GM12873 (cell line): ENCODE measurements around the gene GSPT1.

Source experiments
- TF ChIP-seq, protein P1 (sequence below): IDR thresholded peaks from 2 replicates; pipeline ENCODE4 v1.5.1; 2012; ENCODE audit warnings: low read depth, mild to moderate bottlenecking, moderate library complexity, low read length, control low read depth; ENCODE audit not compliant: insufficient read depth; ENCODE audit errors: missing control alignments

The GSPT1 gene

GRCh38 chr16:11843206-11843605 lies 72.5 kb downstream of the GSPT1 start:
- TF ChIP-seq, protein P1, sequence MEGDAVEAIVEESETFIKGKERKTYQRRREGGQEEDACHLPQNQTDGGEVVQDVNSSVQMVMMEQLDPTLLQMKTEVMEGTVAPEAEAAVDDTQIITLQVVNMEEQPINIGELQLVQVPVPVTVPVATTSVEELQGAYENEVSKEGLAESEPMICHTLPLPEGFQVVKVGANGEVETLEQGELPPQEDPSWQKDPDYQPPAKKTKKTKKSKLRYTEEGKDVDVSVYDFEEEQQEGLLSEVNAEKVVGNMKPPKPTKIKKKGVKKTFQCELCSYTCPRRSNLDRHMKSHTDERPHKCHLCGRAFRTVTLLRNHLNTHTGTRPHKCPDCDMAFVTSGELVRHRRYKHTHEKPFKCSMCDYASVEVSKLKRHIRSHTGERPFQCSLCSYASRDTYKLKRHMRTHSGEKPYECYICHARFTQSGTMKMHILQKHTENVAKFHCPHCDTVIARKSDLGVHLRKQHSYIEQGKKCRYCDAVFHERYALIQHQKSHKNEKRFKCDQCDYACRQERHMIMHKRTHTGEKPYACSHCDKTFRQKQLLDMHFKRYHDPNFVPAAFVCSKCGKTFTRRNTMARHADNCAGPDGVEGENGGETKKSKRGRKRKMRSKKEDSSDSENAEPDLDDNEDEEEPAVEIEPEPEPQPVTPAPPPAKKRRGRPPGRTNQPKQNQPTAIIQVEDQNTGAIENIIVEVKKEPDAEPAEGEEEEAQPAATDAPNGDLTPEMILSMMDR, result no peak

DNA sequence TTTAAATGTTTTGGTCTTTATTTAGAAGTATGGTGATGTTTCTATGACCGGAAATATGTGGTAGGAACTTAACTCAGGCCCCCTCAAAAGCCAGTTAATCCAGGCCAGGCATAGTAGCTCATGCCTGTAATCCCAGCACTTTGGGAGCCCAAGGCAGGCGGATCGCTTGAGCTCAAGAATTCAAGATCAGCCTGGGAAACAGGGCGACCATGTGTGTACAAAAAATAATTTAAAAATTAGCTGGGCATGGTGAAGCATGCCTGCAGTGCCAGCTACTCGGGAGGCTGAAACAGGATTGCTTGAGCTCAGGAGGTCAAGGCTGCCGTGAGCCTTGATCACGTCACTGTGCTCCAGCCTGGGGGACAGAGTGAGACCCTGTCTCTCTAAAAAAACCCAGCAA lies 74.7 kb downstream of the GSPT1 start:
- TF ChIP-seq, protein P1, result no peak

DNA sequence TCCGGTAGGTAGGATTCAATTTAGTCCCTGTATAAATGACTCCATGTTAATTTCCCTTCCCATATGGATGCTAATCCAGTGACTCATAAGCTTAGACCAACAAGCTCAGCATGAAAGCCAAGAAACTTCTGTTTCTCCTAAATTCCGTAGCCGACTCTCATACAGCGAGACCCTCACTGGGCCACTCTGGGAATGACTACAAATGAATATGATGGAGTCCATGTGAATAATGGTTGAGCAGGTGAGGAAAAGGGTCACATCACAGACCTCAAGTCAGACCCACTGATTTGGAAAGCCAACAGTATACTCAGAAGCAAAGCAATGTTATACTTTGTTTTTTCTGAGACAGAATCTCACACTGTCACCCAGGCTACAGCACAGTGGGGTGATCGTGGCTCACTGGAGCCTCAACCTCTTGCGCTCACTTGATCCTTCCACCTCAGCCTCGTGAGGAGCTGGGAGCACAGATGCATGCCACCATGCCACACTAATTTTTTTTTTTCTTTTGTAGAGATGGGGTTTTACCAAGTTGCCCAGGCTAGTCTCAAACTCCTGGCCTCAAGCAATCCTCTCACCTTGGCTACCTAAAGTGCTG lies 79.0 kb downstream of the GSPT1 start:
- TF ChIP-seq, protein P1, result no peak

DNA sequence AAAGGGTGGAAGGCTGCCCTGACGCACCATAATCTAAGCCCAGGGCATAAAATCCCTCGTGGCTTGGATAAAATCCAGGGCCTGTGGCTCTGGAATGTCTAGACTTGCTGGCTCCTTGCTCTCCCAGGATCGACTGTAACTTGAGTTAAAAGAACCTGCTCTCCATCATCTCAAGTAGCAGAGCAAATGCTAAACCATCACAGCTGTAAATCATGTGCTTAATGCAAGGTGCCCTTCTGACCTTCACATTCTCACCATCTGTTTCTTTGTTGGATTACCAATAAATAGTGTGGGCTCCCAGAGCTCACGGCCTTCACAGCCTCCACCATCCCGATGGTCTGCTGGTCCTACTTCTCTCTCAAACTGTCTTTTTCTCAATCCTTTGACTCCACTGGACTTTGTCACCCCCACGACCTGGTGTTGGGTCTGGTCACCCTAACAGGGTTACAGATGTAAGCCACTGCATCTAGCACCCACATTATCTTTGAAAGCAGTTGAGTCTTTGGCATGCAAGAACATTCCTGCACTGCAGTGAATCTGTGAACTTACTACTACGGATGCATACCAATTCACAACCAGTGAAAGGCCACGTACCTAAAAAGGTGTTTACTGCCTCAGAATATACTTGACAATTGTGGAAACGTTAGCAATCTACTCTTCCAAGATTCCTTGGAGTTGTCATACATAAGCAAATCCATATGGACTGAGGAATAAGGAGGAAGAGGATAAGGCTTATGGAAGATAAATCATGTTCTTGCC lies 79.7 kb downstream of the GSPT1 start:
- TF ChIP-seq, protein P1, result no peak

GRCh38 chr16:11835309-11835708 lies 80.4 kb downstream of the GSPT1 start:
- TF ChIP-seq, protein P1, result no peak

DNA sequence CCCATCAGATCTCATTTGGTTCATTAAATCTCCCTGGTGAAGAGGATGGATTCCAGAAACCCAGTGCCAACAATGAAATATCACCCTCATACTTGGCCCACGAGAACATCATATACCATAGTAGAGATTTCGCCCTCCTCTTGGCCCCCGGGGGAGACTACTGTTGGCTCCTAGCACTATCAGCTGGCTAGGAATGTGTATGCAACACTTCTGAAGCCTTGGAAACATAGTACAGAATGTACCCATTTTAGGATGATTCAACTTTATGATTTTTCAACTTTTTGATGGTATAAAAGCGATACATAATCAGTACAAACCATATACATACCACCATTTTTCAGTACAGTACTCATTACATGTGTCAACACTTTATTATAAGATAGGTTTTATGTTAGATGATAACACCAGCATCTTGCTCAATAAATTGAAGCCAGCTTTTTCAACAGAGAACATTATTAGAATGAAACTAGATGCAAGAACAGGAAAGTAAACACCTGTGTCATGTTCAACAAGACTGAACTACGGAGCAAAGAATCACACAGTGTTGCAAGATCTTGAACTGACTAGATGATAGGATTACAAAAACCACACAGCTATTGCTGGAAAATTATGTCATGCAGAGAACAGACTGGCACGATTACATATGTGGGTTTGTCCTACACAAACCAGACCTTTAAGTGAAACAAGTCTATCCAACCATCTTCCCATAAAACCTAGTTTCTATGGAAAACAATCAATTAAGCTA lies 81.6 kb downstream of the GSPT1 start:
- TF ChIP-seq, protein P1, result no peak

DNA sequence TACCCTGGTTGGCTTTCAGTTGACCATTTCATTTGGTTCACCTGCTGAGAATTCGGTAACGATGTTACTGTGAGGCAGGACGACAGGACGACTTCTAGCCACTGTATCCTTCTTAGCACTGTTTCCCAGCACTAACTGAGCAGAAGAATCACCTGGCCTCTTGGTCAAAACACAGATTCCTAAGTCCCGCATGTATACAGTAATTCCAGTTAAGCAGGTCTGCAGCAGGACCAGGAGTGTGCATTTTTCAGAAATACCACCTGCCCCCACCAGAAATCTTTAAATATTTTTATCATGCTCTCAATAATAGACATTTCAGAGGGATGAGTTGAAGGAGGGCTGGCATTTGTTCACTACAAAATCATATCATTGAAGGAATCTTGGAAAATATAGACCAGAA lies 87.1 kb downstream of the GSPT1 start:
- TF ChIP-seq, protein P1, result no peak
